ENCODE data around the gene EIF2AK2.

DNA sequence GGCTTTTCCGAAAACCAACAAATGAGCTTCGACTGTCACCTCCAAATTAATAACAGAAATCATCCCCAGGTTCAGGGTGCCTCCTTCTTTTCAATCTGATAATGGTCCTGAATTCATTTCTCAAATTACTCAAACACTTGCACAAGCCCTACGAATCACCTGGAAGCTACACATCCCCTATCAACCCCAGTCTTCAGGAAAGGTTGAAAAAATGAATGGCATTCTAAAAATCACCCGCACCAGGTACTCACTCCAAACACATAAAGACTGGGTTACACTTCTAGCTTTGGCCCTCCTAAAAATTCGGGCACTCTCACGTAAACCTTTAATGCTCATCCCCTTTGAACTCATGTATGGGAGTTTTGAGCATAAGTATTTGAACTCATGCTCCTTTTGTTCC, 23.9 kb downstream of the EIF2AK2 start:
- TF ChIP-seq POLR2AphosphoS5 (IDR thresholded peaks at IDR 0.05; ENCODE audit: low read depth, low read length) (no peak), SIN3A (IDR thresholded peaks at IDR 0.05; ENCODE audit: borderline replicate concordance, insufficient read depth, low read length) (no peak), TAF1 (IDR thresholded peaks at IDR 0.05; ENCODE audit: borderline replicate concordance, insufficient read depth, low read length) (no peak)
- TF ChIP-seq, protein P1, sequence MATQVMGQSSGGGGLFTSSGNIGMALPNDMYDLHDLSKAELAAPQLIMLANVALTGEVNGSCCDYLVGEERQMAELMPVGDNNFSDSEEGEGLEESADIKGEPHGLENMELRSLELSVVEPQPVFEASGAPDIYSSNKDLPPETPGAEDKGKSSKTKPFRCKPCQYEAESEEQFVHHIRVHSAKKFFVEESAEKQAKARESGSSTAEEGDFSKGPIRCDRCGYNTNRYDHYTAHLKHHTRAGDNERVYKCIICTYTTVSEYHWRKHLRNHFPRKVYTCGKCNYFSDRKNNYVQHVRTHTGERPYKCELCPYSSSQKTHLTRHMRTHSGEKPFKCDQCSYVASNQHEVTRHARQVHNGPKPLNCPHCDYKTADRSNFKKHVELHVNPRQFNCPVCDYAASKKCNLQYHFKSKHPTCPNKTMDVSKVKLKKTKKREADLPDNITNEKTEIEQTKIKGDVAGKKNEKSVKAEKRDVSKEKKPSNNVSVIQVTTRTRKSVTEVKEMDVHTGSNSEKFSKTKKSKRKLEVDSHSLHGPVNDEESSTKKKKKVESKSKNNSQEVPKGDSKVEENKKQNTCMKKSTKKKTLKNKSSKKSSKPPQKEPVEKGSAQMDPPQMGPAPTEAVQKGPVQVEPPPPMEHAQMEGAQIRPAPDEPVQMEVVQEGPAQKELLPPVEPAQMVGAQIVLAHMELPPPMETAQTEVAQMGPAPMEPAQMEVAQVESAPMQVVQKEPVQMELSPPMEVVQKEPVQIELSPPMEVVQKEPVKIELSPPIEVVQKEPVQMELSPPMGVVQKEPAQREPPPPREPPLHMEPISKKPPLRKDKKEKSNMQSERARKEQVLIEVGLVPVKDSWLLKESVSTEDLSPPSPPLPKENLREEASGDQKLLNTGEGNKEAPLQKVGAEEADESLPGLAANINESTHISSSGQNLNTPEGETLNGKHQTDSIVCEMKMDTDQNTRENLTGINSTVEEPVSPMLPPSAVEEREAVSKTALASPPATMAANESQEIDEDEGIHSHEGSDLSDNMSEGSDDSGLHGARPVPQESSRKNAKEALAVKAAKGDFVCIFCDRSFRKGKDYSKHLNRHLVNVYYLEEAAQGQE (IDR thresholded peaks at IDR 0.05; ENCODE audit: insufficient read depth in 1 of 2, low read depth in 2 of 2, low read length in 2 of 2), result no peak

All from PFSK-1 (cell line).